HEK293 (cell line): ENCODE measurements around the gene CLIC5.

Source experiments
- CTCF ChIA-PET: fragments of 350-600 bp; formaldehyde crosslinking; extraction: SDS; loops from one replicate; lab custom pipeline; 2021; ENCODE audit warnings: antibody characterized with exemption; lab: Yijun Ruan, JAX
- POLR2A ChIA-PET: fragments of 300-600 bp; formaldehyde crosslinking; extraction: SDS; loops from one replicate; lab custom pipeline; 2020; ENCODE audit warnings: antibody characterized with exemption, inconsistent platforms; lab: Yijun Ruan, JAX
- H3K27ac ChIP-seq: fragments of 200-500 bp; sonication (Bioruptor generic); 2 replicates; pipeline ENCODE4 v1.5.1; 2014; ENCODE audit warnings: low read depth, low read length, control low read depth, inconsistent platforms; ENCODE audit errors: extremely low read depth
- H3K36me3 ChIP-seq, 2 experiments: fragments of 200-500 bp in 1 of 2; sonication (Bioruptor generic) in 1 of 2; 1 replicate in 1 of 2; 2 replicates in 1 of 2; pipeline ENCODE4 v1.5.1; 2014 to 2017; ENCODE audit warnings: inconsistent platforms in 2 of 2, low read length in 2 of 2; ENCODE audit not compliant: control insufficient read depth in 2 of 2, insufficient read depth in 1 of 2
- H3K4me1 ChIP-seq: fragments of 200-500 bp; sonication (Bioruptor generic); 2 replicates; pipeline ENCODE4 v1.5.1; 2014; ENCODE audit warnings: mild to moderate bottlenecking, low read length, inconsistent platforms; ENCODE audit not compliant: control insufficient read depth, insufficient read depth
- H3K4me3 ChIP-seq: 2 replicates; pipeline ENCODE4 v1.5.1; 2011; ENCODE audit warnings: low read depth, mild to moderate bottlenecking, control low read depth, low read length, moderate library complexity
- H3K9me3 ChIP-seq: fragments of 200-500 bp; sonication (Bioruptor generic); 2 replicates; pipeline ENCODE4 v1.5.1; 2014; ENCODE audit warnings: low read depth, low read length, inconsistent platforms; ENCODE audit not compliant: control insufficient read depth, insufficient read depth
- SCRT2 ChIP-seq: fragments of 450-650 bp; formaldehyde crosslinking; IDR thresholded peaks from 2 replicates; pipeline ENCODE4 v1.5.1; 2016; ENCODE audit warnings: missing biosample characterization, missing genetic modification characterization
- ZFP69B ChIP-seq: fragments of 450-650 bp; formaldehyde crosslinking; IDR thresholded peaks from 2 replicates; pipeline ENCODE4 v1.5.1; 2016; ENCODE audit warnings: missing biosample characterization, missing genetic modification characterization
- ZNF155 ChIP-seq: fragments of 450-650 bp; formaldehyde crosslinking; IDR thresholded peaks from 2 replicates; pipeline ENCODE4 v1.5.1; 2016; ENCODE audit warnings: missing biosample characterization, missing genetic modification characterization
- ZNF18 ChIP-seq: fragments of 450-650 bp; formaldehyde crosslinking; IDR thresholded peaks from 2 replicates; pipeline ENCODE4 v1.5.1; 2016; ENCODE audit warnings: missing biosample characterization, missing genetic modification characterization
- ZNF214 ChIP-seq: fragments of 450-650 bp; formaldehyde crosslinking; IDR thresholded peaks from 2 replicates; pipeline ENCODE4 v1.5.1; 2017; ENCODE audit warnings: missing biosample characterization, mild to moderate bottlenecking, missing genetic modification characterization, borderline replicate concordance
- ZNF26 ChIP-seq: fragments of 450-650 bp; formaldehyde crosslinking; IDR thresholded peaks from 2 replicates; pipeline ENCODE4 v1.5.1; 2016; ENCODE audit warnings: missing biosample characterization, missing genetic modification characterization
- ZNF280C ChIP-seq: fragments of 450-650 bp; formaldehyde crosslinking; IDR thresholded peaks from 2 replicates; pipeline ENCODE4 v1.5.1; 2016; ENCODE audit warnings: missing biosample characterization, missing genetic modification characterization
- ZNF391 ChIP-seq: fragments of 450-650 bp; formaldehyde crosslinking; IDR thresholded peaks from 2 replicates; pipeline ENCODE4 v1.5.1; 2016; ENCODE audit warnings: low read depth, missing biosample characterization, missing genetic modification characterization, borderline replicate concordance
- ZNF426 ChIP-seq: fragments of 450-650 bp; formaldehyde crosslinking; IDR thresholded peaks from 2 replicates; pipeline ENCODE4 v1.5.1; 2017; ENCODE audit warnings: missing biosample characterization, missing genetic modification characterization, mild to moderate bottlenecking, inconsistent platforms, moderate library complexity
- ZNF473 ChIP-seq: fragments of 450-650 bp; formaldehyde crosslinking; IDR thresholded peaks from 2 replicates; pipeline ENCODE4 v1.5.1; 2017; ENCODE audit warnings: missing biosample characterization, missing genetic modification characterization
- ZNF510 ChIP-seq: fragments of 450-650 bp; formaldehyde crosslinking; IDR thresholded peaks from 2 replicates; pipeline ENCODE4 v1.5.1; 2018; ENCODE audit warnings: mild to moderate bottlenecking, missing genetic modification characterization, missing biosample characterization; ENCODE audit not compliant: insufficient replicate concordance
- ZNF521 ChIP-seq: fragments of 450-650 bp; formaldehyde crosslinking; IDR thresholded peaks from 2 replicates; pipeline ENCODE4 v1.5.1; 2017; ENCODE audit warnings: missing biosample characterization, mild to moderate bottlenecking, missing genetic modification characterization
- ZNF548 ChIP-seq: fragments of 450-650 bp; formaldehyde crosslinking; IDR thresholded peaks from 2 replicates; pipeline ENCODE4 v1.5.1; 2016; ENCODE audit warnings: missing biosample characterization, missing genetic modification characterization
- ZNF561 ChIP-seq: fragments of 450-650 bp; IDR thresholded peaks from 2 replicates; pipeline ENCODE4 v1.5.1; 2018; ENCODE audit warnings: missing biosample characterization, missing genetic modification characterization, borderline replicate concordance
- ZNF596 ChIP-seq: fragments of 450-650 bp; IDR thresholded peaks from 2 replicates; pipeline ENCODE4 v1.5.0; 2018; ENCODE audit warnings: missing biosample characterization, mild to moderate bottlenecking, missing genetic modification characterization, moderate library complexity
- ZNF621 ChIP-seq: fragments of 450-650 bp; formaldehyde crosslinking; IDR thresholded peaks from 2 replicates; pipeline ENCODE4 v1.5.1; 2017; ENCODE audit warnings: missing biosample characterization, missing genetic modification characterization
- ZNF629 ChIP-seq: fragments of 450-650 bp; formaldehyde crosslinking; IDR thresholded peaks from 2 replicates; pipeline ENCODE4 v1.5.1; 2017; ENCODE audit warnings: missing biosample characterization, missing genetic modification characterization
- ZNF701 ChIP-seq: fragments of 450-650 bp; formaldehyde crosslinking; IDR thresholded peaks from 2 replicates; pipeline ENCODE4 v1.5.1; 2016; ENCODE audit warnings: missing biosample characterization, missing genetic modification characterization
- ZNF830 ChIP-seq: fragments of 450-650 bp; IDR thresholded peaks from 2 replicates; pipeline ENCODE4 v1.5.0; 2018; ENCODE audit warnings: missing biosample characterization, missing genetic modification characterization, low read depth, mild to moderate bottlenecking, moderate library complexity
- TF ChIP-seq, protein P1 (sequence below): fragments of 450-650 bp; formaldehyde crosslinking; IDR thresholded peaks from 2 replicates; pipeline ENCODE4 v1.5.1; 2016; ENCODE audit warnings: missing biosample characterization, missing genetic modification characterization
- TF ChIP-seq, protein P2 (sequence below): fragments of 450-650 bp; formaldehyde crosslinking; IDR thresholded peaks from 2 replicates; pipeline ENCODE4 v1.5.1; 2016; ENCODE audit warnings: missing biosample characterization, missing genetic modification characterization

CLIC5 gene

DNA sequence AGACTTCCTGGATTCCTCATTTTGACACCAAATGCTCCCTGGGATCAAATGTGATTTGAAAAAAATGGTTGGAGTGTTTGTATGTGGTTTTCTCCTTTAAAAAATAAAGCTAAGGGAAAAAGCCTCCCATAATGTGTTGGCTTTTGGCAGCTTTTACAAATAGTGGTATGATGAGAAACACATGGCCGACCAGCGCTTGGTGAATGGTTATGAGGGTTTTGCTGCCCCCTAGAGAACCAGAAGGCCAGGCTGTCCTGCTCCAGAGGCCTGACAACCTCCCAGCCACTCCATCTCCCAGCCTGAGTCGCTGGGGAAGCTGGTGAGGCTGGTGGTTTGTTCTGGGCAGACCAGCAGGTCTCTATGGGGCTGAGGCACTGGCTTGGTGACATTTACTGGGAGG, 69.3 kb downstream of the CLIC5 start:
- Histone ChIP-seq H3K27ac (no peak overlapping the region), H3K4me1 (no peaks in the 10 kb centered on the region), H3K9me3 (no peaks in the 10 kb centered on the region), H3K36me3 (no peaks in the 10 kb centered on the region), H3K4me3 (no peak overlapping the region)
- ChIA-PET POLR2A (no interaction called here), CTCF (interaction anchor here (0.8 to 2.9 kb wide), 7 partner anchors 13 to 107 kb away, joined by 3 to 13 read pairs (median 4); no protein-coding TSS in a partner anchor)
- TF ChIP-seq ZNF426 (tag by site-specific recombination) = no peak
- TF ChIP-seq ZNF629 (tag by site-specific recombination) = no peak
- no peak for TF ChIP-seq ZNF280C (tag by site-specific recombination)
- no peak for TF ChIP-seq ZNF214
- no peak for TF ChIP-seq ZNF473
- TF ChIP-seq ZNF391 (tag by site-specific recombination) = no peak
- TF ChIP-seq ZNF18 (tag by site-specific recombination) = no peak
- TF ChIP-seq ZFP69B = no peak
- TF ChIP-seq, protein P1, sequence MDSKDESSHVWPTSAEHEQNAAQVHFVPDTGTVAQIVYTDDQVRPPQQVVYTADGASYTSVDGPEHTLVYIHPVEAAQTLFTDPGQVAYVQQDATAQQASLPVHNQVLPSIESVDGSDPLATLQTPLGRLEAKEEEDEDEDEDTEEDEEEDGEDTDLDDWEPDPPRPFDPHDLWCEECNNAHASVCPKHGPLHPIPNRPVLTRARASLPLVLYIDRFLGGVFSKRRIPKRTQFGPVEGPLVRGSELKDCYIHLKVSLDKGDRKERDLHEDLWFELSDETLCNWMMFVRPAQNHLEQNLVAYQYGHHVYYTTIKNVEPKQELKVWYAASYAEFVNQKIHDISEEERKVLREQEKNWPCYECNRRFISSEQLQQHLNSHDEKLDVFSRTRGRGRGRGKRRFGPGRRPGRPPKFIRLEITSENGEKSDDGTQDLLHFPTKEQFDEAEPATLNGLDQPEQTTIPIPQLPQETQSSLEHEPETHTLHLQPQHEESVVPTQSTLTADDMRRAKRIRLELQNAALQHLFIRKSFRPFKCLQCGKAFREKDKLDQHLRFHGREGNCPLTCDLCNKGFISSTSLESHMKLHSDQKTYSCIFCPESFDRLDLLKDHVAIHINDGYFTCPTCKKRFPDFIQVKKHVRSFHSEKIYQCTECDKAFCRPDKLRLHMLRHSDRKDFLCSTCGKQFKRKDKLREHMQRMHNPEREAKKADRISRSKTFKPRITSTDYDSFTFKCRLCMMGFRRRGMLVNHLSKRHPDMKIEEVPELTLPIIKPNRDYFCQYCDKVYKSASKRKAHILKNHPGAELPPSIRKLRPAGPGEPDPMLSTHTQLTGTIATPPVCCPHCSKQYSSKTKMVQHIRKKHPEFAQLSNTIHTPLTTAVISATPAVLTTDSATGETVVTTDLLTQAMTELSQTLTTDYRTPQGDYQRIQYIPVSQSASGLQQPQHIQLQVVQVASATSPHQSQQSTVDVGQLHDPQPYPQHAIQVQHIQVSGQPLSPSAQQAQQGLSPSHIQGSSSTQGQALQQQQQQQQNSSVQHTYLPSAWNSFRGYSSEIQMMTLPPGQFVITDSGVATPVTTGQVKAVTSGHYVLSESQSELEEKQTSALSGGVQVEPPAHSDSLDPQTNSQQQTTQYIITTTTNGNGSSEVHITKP (tag by site-specific recombination) = no peak
- TF ChIP-seq ZNF521 (tag by site-specific recombination) = no peak

DNA sequence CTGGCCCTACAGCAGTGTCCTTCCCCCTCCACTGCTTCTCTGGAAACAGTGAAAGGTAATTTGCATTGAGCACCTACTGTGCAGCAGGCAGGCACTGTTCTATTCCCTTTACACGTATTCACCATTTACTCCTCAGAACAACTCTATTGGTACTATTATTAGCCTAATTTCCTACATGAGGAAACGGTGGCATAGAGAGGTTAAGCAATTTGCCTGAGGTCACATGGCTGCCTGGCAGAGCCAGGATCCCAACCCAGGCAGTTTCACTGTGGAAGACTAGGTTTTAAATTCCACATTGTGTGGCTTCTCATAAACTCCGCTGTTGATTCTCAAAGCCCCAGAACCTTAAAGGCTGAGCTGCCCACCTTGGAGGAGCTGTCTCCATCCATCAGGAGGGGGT, 72.7 kb downstream of the CLIC5 start:
- no peaks in the 10 kb centered on the region for H3K9me3 ChIP-seq
- H3K4me1 ChIP-seq = no peaks in the 10 kb centered on the region
- no peak overlapping the region for H3K4me3 ChIP-seq
- POLR2A ChIA-PET = interaction anchor here (0.6 kb wide), 1 partner anchor 73 kb away, joined by 6 read pairs; the partner anchor contains the start of gene CLIC5
- H3K27ac ChIP-seq = no peak overlapping the region
- CTCF ChIA-PET = interaction anchor here (0.6 to 3.1 kb wide), 3 partner anchors 12 to 411 kb away, joined by 3 to 13 read pairs (median 5); no protein-coding TSS in a partner anchor
- H3K36me3 ChIP-seq = no peaks in the 10 kb centered on the region
- TF ChIP-seq ZNF621 (tag by site-specific recombination) = no peak
- TF ChIP-seq, protein P2, sequence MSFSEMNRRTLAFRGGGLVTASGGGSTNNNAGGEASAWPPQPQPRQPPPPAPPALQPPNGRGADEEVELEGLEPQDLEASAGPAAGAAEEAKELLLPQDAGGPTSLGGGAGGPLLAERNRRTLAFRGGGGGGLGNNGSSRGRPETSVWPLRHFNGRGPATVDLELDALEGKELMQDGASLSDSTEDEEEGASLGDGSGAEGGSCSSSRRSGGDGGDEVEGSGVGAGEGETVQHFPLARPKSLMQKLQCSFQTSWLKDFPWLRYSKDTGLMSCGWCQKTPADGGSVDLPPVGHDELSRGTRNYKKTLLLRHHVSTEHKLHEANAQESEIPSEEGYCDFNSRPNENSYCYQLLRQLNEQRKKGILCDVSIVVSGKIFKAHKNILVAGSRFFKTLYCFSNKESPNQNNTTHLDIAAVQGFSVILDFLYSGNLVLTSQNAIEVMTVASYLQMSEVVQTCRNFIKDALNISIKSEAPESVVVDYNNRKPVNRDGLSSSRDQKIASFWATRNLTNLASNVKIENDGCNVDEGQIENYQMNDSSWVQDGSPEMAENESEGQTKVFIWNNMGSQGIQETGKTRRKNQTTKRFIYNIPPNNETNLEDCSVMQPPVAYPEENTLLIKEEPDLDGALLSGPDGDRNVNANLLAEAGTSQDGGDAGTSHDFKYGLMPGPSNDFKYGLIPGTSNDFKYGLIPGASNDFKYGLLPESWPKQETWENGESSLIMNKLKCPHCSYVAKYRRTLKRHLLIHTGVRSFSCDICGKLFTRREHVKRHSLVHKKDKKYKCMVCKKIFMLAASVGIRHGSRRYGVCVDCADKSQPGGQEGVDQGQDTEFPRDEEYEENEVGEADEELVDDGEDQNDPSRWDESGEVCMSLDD (tag by site-specific recombination) = no peak
- no peak for TF ChIP-seq ZNF830
- TF ChIP-seq ZNF561 (tag by site-specific recombination) = no peak
- TF ChIP-seq ZNF510 = no peak
- TF ChIP-seq ZNF155 (tag by site-specific recombination) = no peak
- no peak for TF ChIP-seq SCRT2 (tag by site-specific recombination)
- TF ChIP-seq ZNF280C (tag by site-specific recombination) = no peak
- TF ChIP-seq ZNF596 (tag by site-specific recombination) = no peak
- TF ChIP-seq ZNF26 (tag by site-specific recombination) = no peak
- TF ChIP-seq ZNF701 (tag by site-specific recombination) = no peak
- no peak for TF ChIP-seq ZNF548 (tag by site-specific recombination)
